GM23338 (cell line): ENCODE measurements around the gene TMEM132A. TPM values are rescaled to one million over a fixed set of nuclear protein-coding genes. Genes with fewer than 3 reads are reported as not detected.

Source experiments
- polyA plus RNA-seq: library from polyadenylated mRNA; unstranded; fragments of >200 nt; fragmentation: Nextera tagmentation; extraction: Ambion mirVana; gene quantifications from 2 replicates; pipeline ENCODE4 v1.2.1, GENCODE V29; 2016
- small RNA-seq: library from RNA; depleted of rRNA; stranded (forward); fragments of <200 nt; gene quantifications from one replicate; pipeline ENCODE3, GENCODE V24; 2014; ENCODE audit warnings: low replicate concordance
- total RNA-seq: library from RNA; depleted of rRNA; stranded (reverse); fragments of >200 nt; shearing (Covaris generic); gene quantifications from 2 replicates; pipeline ENCODE4 v1.2.3, GENCODE V29; 2014; rRNA removed

The TMEM132A gene
- total and polyA plus RNA-seq, 2 experiments from 2014 or later, result 36.2 to 96.6 TPM

Small RNAs within 50 kb of the gene (small RNA-seq; reads per million reads assigned to genes)
- not detected for gene RNU6-933P

Other genes with a start within 250 kb of the TMEM132A start
- not detected in 2 replicates for gene MS4A8, start 224.8 kb upstream of the TMEM132A start, total RNA-seq
- gene MS4A8, start 224.8 kb upstream of the TMEM132A start, polyA plus RNA-seq, result not detected in 2 replicates
- gene MS4A18, start 199.7 kb upstream of the TMEM132A start, total RNA-seq, result not detected in 2 replicates
- not detected in 2 replicates for gene MS4A18, start 199.7 kb upstream of the TMEM132A start, polyA plus RNA-seq
- not detected in 2 replicates for gene MS4A15, start 167.6 kb upstream of the TMEM132A start, total RNA-seq
- 0.14 and 0.44 TPM in 2 replicates for gene MS4A15, start 167.6 kb upstream of the TMEM132A start, polyA plus RNA-seq
- gene MS4A10, start 139.1 kb upstream of the TMEM132A start, total RNA-seq, result not detected in 2 replicates
- not detected in 2 replicates for gene MS4A10, start 139.1 kb upstream of the TMEM132A start, polyA plus RNA-seq
- 81.8 and 98.5 TPM in 2 replicates for gene CCDC86, start 82.3 kb upstream of the TMEM132A start, total RNA-seq
- 67.0 and 67.3 TPM in 2 replicates for gene CCDC86, start 82.3 kb upstream of the TMEM132A start, polyA plus RNA-seq
- 0.24 and 0.35 TPM in 2 replicates for gene PTGDR2, start 68.5 kb upstream of the TMEM132A start, total RNA-seq
- gene PTGDR2, start 68.5 kb upstream of the TMEM132A start, polyA plus RNA-seq, result 0.57 and 0.73 TPM in 2 replicates
- not detected in 2 replicates for gene ZP1, start 56.9 kb upstream of the TMEM132A start, total RNA-seq
- not detected in 2 replicates for gene ZP1, start 56.9 kb upstream of the TMEM132A start, polyA plus RNA-seq
- gene PRPF19, start 17.9 kb upstream of the TMEM132A start, total RNA-seq, result 134 and 161 TPM in 2 replicates
- gene PRPF19, start 17.9 kb upstream of the TMEM132A start, polyA plus RNA-seq, result 153 and 186 TPM in 2 replicates
- 12.1 and 17.7 TPM in 2 replicates for gene TMEM109, start 10.3 kb upstream of the TMEM132A start, total RNA-seq
- 17.4 TPM in 2 replicates for gene TMEM109, start 10.3 kb upstream of the TMEM132A start, polyA plus RNA-seq
- gene SLC15A3, start 27.7 kb downstream of the TMEM132A start, total RNA-seq, result 15.8 and 18.9 TPM in 2 replicates
- 14.2 and 16.7 TPM in 2 replicates for gene SLC15A3, start 27.7 kb downstream of the TMEM132A start, polyA plus RNA-seq
- 0.49 and 1.9 TPM in 2 replicates for gene CD6, start 47.2 kb downstream of the TMEM132A start, total RNA-seq
- gene CD6, start 47.2 kb downstream of the TMEM132A start, polyA plus RNA-seq, result not detected in 2 replicates
- not detected in 2 replicates for gene CD5, start 178.0 kb downstream of the TMEM132A start, total RNA-seq
- gene CD5, start 178.0 kb downstream of the TMEM132A start, polyA plus RNA-seq, result not detected in 2 replicates
- 14.4 and 19.4 TPM in 2 replicates for gene VPS37C, start 237.0 kb downstream of the TMEM132A start, total RNA-seq
- 8.7 and 8.8 TPM in 2 replicates for gene VPS37C, start 237.0 kb downstream of the TMEM132A start, polyA plus RNA-seq